AG04450 (cell line): ENCODE results near the gene MLX. TPM values are rescaled to one million over a fixed set of nuclear protein-coding genes. Genes with fewer than 3 reads are reported as not detected.
"Not testable (repeated sequence)": the region's sequence is repeated elsewhere in the genome, so short reads cannot be mapped to it uniquely, and the experiment has no call there.

Experiments used
- CTCF ChIA-PET: fragments of 300-600, 350-600 bp; formaldehyde crosslinking; extraction: SDS; loops from one replicate; lab custom pipeline; 2022; ENCODE audit warnings: antibody characterized with exemption, inconsistent platforms; lab: Charles Lee
- POLR2A ChIA-PET: fragments of 350-600 bp; formaldehyde crosslinking; extraction: SDS; loops from one replicate; lab custom pipeline; 2021; ENCODE audit warnings: antibody characterized with exemption, inconsistent platforms; lab: Yijun Ruan, JAX
- DNase-seq: peaks from one replicate; pipeline ENCODE4 v3.0.0-alpha.2; 2011; ENCODE audit warnings: low read depth, low spot score
- H3K27ac ChIP-seq: one replicate; pipeline ENCODE4 v1.5.1; 2012; ENCODE audit warnings: low read depth, low read length, control low read depth
- H3K27me3 ChIP-seq: one replicate; pipeline ENCODE4 v1.6.0; 2012; ENCODE audit warnings: low read length; ENCODE audit not compliant: control insufficient read depth, insufficient read depth
- H3K4me3 ChIP-seq: 2 replicates; pipeline ENCODE4 v1.5.1; 2011; ENCODE audit warnings: mild to moderate bottlenecking, low read depth, low read length, control low read depth
- H3K9me3 ChIP-seq: 2 replicates; pipeline ENCODE4 v1.5.1; 2012; ENCODE audit warnings: low read length; ENCODE audit not compliant: control insufficient read depth, insufficient read depth
- polyA plus RNA-seq: library from polyadenylated mRNA; depleted of rRNA; stranded (reverse); fragments of >200 nt; gene quantifications from 2 replicates; pipeline ENCODE4 v1.2.3, GENCODE V29; 2011; rRNA removed
- TF ChIP-seq, protein P1 (sequence below): IDR thresholded peaks from 2 replicates; pipeline ENCODE4 v1.5.1; 2011; ENCODE audit warnings: low read depth, low read length, control low read depth, inconsistent platforms

The MLX gene
- polyA plus RNA-seq, 1 experiment = 35.4 TPM

DNA sequence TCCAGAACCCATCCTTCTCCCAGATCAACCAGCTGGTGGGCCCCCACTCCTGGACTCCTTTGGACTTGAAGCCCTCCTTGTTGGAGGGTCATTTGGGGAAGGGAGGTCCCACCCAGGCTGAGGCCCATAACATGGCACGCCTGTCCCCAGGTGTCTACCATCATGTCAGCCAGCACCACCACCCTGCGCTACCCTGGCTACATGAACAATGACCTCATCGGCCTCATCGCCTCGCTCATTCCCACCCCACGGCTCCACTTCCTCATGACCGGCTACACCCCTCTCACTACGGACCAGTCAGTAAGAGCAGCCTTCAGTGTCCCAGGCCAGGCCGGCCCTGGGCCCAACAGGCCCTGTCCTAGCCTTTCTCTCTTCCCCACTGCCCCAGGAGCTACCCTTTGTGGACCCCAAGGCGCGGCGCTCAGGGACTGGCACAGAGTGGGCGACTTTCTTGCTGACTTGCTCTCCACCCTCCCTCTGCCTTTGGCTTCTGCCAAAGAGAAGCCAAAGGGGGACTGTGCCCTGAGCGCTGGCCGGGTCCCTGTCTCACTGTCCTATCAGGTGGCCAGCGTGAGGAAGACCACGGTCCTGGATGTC, 46.9 kb downstream of the MLX start:
- ChIA-PET CTCF (no interaction called here), POLR2A (no interaction called here)
- TF ChIP-seq, protein P1, sequence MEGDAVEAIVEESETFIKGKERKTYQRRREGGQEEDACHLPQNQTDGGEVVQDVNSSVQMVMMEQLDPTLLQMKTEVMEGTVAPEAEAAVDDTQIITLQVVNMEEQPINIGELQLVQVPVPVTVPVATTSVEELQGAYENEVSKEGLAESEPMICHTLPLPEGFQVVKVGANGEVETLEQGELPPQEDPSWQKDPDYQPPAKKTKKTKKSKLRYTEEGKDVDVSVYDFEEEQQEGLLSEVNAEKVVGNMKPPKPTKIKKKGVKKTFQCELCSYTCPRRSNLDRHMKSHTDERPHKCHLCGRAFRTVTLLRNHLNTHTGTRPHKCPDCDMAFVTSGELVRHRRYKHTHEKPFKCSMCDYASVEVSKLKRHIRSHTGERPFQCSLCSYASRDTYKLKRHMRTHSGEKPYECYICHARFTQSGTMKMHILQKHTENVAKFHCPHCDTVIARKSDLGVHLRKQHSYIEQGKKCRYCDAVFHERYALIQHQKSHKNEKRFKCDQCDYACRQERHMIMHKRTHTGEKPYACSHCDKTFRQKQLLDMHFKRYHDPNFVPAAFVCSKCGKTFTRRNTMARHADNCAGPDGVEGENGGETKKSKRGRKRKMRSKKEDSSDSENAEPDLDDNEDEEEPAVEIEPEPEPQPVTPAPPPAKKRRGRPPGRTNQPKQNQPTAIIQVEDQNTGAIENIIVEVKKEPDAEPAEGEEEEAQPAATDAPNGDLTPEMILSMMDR = no peak

DNA sequence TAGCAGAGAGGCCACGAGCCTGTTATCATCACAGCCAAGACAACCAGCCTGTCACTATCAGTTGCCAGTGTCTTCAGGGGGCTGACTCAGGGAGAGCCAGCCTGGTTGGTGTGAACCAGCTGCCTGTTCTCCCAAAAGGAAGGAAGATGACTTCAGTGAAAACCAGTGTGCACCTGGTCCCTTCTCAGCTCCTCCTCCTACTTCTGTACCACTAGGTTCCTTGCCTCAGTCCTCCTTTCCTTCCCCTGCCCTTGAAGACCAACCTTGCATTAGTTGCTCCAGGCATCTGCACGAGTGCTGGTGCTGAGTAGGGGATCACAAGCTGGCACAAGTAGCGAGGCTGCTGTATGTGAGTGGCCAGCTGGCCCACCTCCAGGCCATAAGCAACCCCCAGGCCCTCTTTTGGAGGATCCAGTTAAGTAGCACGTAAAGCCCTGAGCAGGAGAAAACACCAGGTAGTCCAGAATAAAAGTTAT, 51.1 kb downstream of the MLX start:
- ChIA-PET CTCF (no interaction called here), POLR2A (interaction anchor here (1.2 kb wide), 1 partner anchor 43 kb away, joined by 3 read pairs; no protein-coding TSS in a partner anchor)

More for the DNA sequence above, 46.9 kb downstream of the MLX start:
- no peaks in the 10 kb centered on the region for H3K27me3 ChIP-seq
- no peak overlapping the region for H3K27ac ChIP-seq
- no peak overlapping the region for H3K4me3 ChIP-seq
- no peak for DNase-seq
- H3K9me3 ChIP-seq = no peaks in the 10 kb centered on the region; the same call in 1 of the 2 replicates

DNA sequence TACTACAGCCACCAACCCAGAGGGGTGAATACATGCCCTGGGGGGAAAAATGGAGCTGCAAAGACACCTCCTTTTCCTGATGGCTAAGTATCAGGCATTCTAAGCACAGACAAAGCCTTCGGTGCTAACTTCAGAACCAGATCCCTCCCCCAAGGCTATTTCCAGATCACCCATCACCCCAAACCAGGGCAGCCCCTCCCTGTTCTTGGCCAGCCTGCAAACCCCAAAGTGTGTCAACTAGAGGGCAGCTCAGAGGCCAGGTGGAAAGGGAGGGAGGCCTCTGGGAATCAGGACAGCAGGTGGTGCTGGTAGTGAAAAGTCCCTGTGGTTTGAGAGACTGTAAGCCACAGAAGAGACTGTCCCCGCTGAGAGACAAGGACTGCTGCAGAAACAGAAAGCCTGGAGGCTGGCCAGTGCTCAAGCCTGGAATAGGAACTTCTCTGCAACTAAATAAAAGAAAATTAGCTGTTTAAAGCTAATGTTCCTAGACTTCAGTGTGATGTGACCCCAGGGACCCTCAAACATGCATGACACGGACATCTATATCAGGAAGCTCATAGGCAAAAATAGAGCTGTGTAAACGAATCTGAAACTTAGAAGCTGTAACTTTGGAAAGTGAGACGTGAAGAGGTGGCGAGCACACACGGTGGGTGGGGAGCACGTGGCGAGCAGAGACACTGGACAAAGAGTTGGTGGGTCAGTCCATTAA, 51.7 kb downstream of the MLX start:
- Histone ChIP-seq H3K9me3 (no peaks in the 10 kb centered on the region), H3K27ac (no peak overlapping the region), H3K27me3 (peaks cover 3% of the 10 kb centered on the region), H3K4me3 (no peak overlapping the region)
- ChIA-PET CTCF (no interaction called here), POLR2A (interaction anchor here (1.2 kb wide), 1 partner anchor 42 kb away, joined by 3 read pairs; no protein-coding TSS in a partner anchor)
- TF ChIP-seq, protein P1 = no peak
- DNase-seq = no peak

More for the DNA sequence above, 51.1 kb downstream of the MLX start:
- TF ChIP-seq, protein P1 = no peak
- Histone ChIP-seq H3K27me3 (peaks cover 3% of the 10 kb centered on the region), H3K9me3 (no peaks in the 10 kb centered on the region), H3K4me3 (no peak overlapping the region), H3K27ac (no peak overlapping the region)
- DNase-seq = no peak

DNA sequence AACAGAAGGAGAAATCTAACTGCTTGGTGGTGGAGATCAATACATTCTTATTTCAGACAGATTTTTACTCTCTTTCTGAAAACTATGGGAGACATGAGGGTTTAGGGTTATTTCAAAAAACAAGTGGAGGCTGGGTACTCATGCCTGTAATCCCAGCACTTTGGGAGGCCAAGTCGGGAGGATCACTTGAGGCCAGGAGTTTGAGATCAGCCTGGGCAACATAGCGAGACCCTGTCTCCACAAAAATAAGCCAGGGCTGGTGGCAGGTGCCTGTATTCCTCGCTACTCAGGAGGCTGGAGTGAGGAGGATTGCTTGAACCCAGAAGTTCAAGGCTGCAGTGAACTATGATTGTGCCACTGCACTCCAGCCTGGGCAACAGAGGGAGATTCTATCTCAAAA, 55.1 kb downstream of the MLX start:
- H3K9me3 ChIP-seq, H3K4me3 ChIP-seq, H3K27me3 ChIP-seq, H3K27ac ChIP-seq, CTCF ChIA-PET, DNase-seq: not testable (repeated sequence)
- POLR2A ChIA-PET = interaction anchor here (1.1 kb wide), 1 partner anchor 12 kb away, joined by 4 read pairs; the partner anchor contains the start of genes RETREG3 and TUBG1

Other genes starting within 250 kb of the MLX start
- 77.1 and 83.4 TPM in 2 replicates for gene STAT3, start 178.7 kb upstream of the MLX start, polyA plus RNA-seq
- 326 and 390 TPM in 2 replicates for gene CAVIN1, start 143.8 kb upstream of the MLX start, polyA plus RNA-seq
- gene ATP6V0A1, start 108.2 kb upstream of the MLX start, polyA plus RNA-seq = 22.3 and 30.8 TPM in 2 replicates
- 11.9 and 17.2 TPM in 2 replicates for gene NAGLU, start 30.9 kb upstream of the MLX start, polyA plus RNA-seq
- gene HSD17B1, start 14.2 kb upstream of the MLX start, polyA plus RNA-seq = 0.87 and 1.4 TPM in 2 replicates
- gene COASY, start 5.0 kb upstream of the MLX start, polyA plus RNA-seq = 29.4 and 36.8 TPM in 2 replicates
- gene PSMC3IP, start 10.6 kb downstream of the MLX start, polyA plus RNA-seq = 3.0 and 5.1 TPM in 2 replicates
- gene RETREG3, start 42.3 kb downstream of the MLX start, polyA plus RNA-seq = 27.5 and 32.7 TPM in 2 replicates
- 28.4 and 36.3 TPM in 2 replicates for gene TUBG1, start 42.6 kb downstream of the MLX start, polyA plus RNA-seq
- gene TUBG2, start 92.2 kb downstream of the MLX start, polyA plus RNA-seq = 7.8 and 9.9 TPM in 2 replicates
- 3.6 and 4.3 TPM in 2 replicates for gene PLEKHH3, start 109.9 kb downstream of the MLX start, polyA plus RNA-seq
- gene CCR10, start 114.7 kb downstream of the MLX start, polyA plus RNA-seq = 0.45 and 0.76 TPM in 2 replicates
- gene CNTNAP1, start 115.4 kb downstream of the MLX start, polyA plus RNA-seq = 53.7 and 62.9 TPM in 2 replicates
- gene EZH1, start 177.9 kb downstream of the MLX start, polyA plus RNA-seq = 18.8 and 26.3 TPM in 2 replicates
- gene RAMP2, start 194.1 kb downstream of the MLX start, polyA plus RNA-seq = 1.4 and 1.7 TPM in 2 replicates
- gene VPS25, start 206.3 kb downstream of the MLX start, polyA plus RNA-seq = 94.0 and 107 TPM in 2 replicates
- gene WNK4, start 213.5 kb downstream of the MLX start, polyA plus RNA-seq = 2.3 and 2.7 TPM in 2 replicates
- 86.7 and 96.3 TPM in 2 replicates for gene COA3, start 231.6 kb downstream of the MLX start, polyA plus RNA-seq
- 0.09 and 0.14 TPM in 2 replicates for gene CNTD1, start 231.8 kb downstream of the MLX start, polyA plus RNA-seq